ENCODE data around the gene TAF11L4.
"Not testable (repeated sequence)": the region's sequence is repeated elsewhere in the genome, so short reads cannot be mapped to it uniquely, and the experiment has no call there.

The TAF11L4 gene

GRCh38 chr5:17491257-17491656, 30.3 kb upstream of the TAF11L4 start:
- not testable (repeated sequence) for H3K23ac ChIP-seq (ENCODE audit: low read depth, low read length, poor library complexity); H2AFZ ChIP-seq (ENCODE audit: low read length); H2BK15ac ChIP-seq (ENCODE audit: low read length); DNase-seq (ENCODE audit: low spot score); H3K9me3 ChIP-seq (replicated peaks in 1 of 2; ENCODE audit: control insufficient read depth in 2 of 2, insufficient read depth in 1 of 2, low read depth in 1 of 2, low read length in 2 of 2); H4K91ac ChIP-seq (ENCODE audit: low read depth, low read length, poor library complexity); H3K9ac ChIP-seq (ENCODE audit: low read depth, low read length, poor library complexity); H3K14ac ChIP-seq (ENCODE audit: low read length); H3K36me3 ChIP-seq (replicated peaks in 1 of 2; ENCODE audit: control insufficient read depth in 2 of 2, insufficient read depth in 2 of 2, low read length in 2 of 2); H4K8ac ChIP-seq (ENCODE audit: low read depth, low read length); H3K4me2 ChIP-seq (ENCODE audit: insufficient read depth, low read length, poor library complexity, severe bottlenecking); H3K4me3 ChIP-seq (ENCODE audit: low read length in 2 of 2); H2AK5ac ChIP-seq (ENCODE audit: low read depth, low read length); H2BK120ac ChIP-seq (ENCODE audit: low read depth, low read length); H2BK12ac ChIP-seq (ENCODE audit: low read length); H3K18ac ChIP-seq (ENCODE audit: low read length); H3K79me1 ChIP-seq (ENCODE audit: low read depth, low read length); H2BK5ac ChIP-seq (ENCODE audit: low read length); H3K27ac ChIP-seq (replicated peaks; ENCODE audit: low read length); H3K4me1 ChIP-seq (ENCODE audit: control insufficient read depth in 2 of 2, insufficient read depth in 1 of 2, low read depth in 1 of 2, low read length in 2 of 2); H3K27me3 ChIP-seq (ENCODE audit: control insufficient read depth in 3 of 3, insufficient read depth in 3 of 3, low read depth in 1 of 3, low read length in 3 of 3); H3K4ac ChIP-seq (ENCODE audit: low read length)
- WGBS, 2 donors (ENCODE audit: extremely low coverage in 2 of 2, insufficient read length in 2 of 2, insufficient replicate concordance in 1 of 2): no CpG with 5 or more reads among the region's 23 CpGs

GRCh38 chr5:17492770-17493169, 28.8 kb upstream of the TAF11L4 start:
- H3K9ac ChIP-seq (ENCODE audit: low read depth, low read length, poor library complexity): no peak overlapping the region
- no peak overlapping the region for H2BK15ac ChIP-seq (ENCODE audit: low read length)
- H3K27me3 ChIP-seq (ENCODE audit: control insufficient read depth in 3 of 3, insufficient read depth in 3 of 3, low read depth in 1 of 3, low read length in 3 of 3): no peaks in the 10 kb centered on the region
- no peak overlapping the region for H3K18ac ChIP-seq (ENCODE audit: low read length)
- WGBS, 2 donors (ENCODE audit: extremely low coverage in 2 of 2, insufficient read length in 2 of 2, insufficient replicate concordance in 1 of 2): no CpG with 5 or more reads among the region's 3 CpGs
- no peak overlapping the region for H3K14ac ChIP-seq (ENCODE audit: low read length)
- DNase-seq (ENCODE audit: low spot score): no peak
- H2AK5ac ChIP-seq (ENCODE audit: low read depth, low read length): no peak overlapping the region
- H3K4ac ChIP-seq (ENCODE audit: low read length): no peak overlapping the region
- H3K36me3 ChIP-seq (replicated peaks in 1 of 2; ENCODE audit: control insufficient read depth in 2 of 2, insufficient read depth in 2 of 2, low read length in 2 of 2): no peaks in the 10 kb centered on the region
- no peak overlapping the region for H3K4me2 ChIP-seq (ENCODE audit: insufficient read depth, low read length, poor library complexity, severe bottlenecking)
- no peak overlapping the region for H4K8ac ChIP-seq (ENCODE audit: low read depth, low read length)
- no peak overlapping the region for H4K91ac ChIP-seq (ENCODE audit: low read depth, low read length, poor library complexity)
- no peak overlapping the region for H3K27ac ChIP-seq (replicated peaks; ENCODE audit: low read length)
- no peak overlapping the region for H2BK12ac ChIP-seq (ENCODE audit: low read length)
- H3K79me1 ChIP-seq (ENCODE audit: low read depth, low read length): no peaks in the 10 kb centered on the region
- H3K23ac ChIP-seq (ENCODE audit: low read depth, low read length, poor library complexity): no peak overlapping the region
- peaks cover 0 to 1% of the 10 kb centered on the region in 2 donors for H3K4me1 ChIP-seq (ENCODE audit: control insufficient read depth in 2 of 2, insufficient read depth in 1 of 2, low read depth in 1 of 2, low read length in 2 of 2)
- H2BK5ac ChIP-seq (ENCODE audit: low read length): no peak overlapping the region
- H3K4me3 ChIP-seq (ENCODE audit: low read length in 2 of 2): no peak overlapping the region
- H3K9me3 ChIP-seq (replicated peaks in 1 of 2; ENCODE audit: control insufficient read depth in 2 of 2, insufficient read depth in 1 of 2, low read depth in 1 of 2, low read length in 2 of 2): no peaks in the 10 kb centered on the region
- H2AFZ ChIP-seq (ENCODE audit: low read length): no peak overlapping the region
- H2BK120ac ChIP-seq (ENCODE audit: low read depth, low read length): no peak overlapping the region

GRCh38 chr5:17497446-17497845, 24.2 kb upstream of the TAF11L4 start:
- no peaks in the 10 kb centered on the region for H3K36me3 ChIP-seq (replicated peaks in 1 of 2; ENCODE audit: control insufficient read depth in 2 of 2, insufficient read depth in 2 of 2, low read length in 2 of 2)
- no peak overlapping the region for H3K4me2 ChIP-seq (ENCODE audit: insufficient read depth, low read length, poor library complexity, severe bottlenecking)
- no peak overlapping the region for H3K4ac ChIP-seq (ENCODE audit: low read length)
- no peak overlapping the region for H2BK12ac ChIP-seq (ENCODE audit: low read length)
- H3K18ac ChIP-seq (ENCODE audit: low read length): no peak overlapping the region
- no peak overlapping the region for H2AFZ ChIP-seq (ENCODE audit: low read length)
- H2BK15ac ChIP-seq (ENCODE audit: low read length): no peak overlapping the region
- no peak overlapping the region for H4K91ac ChIP-seq (ENCODE audit: low read depth, low read length, poor library complexity)
- H3K23ac ChIP-seq (ENCODE audit: low read depth, low read length, poor library complexity): no peak overlapping the region
- H2BK120ac ChIP-seq (ENCODE audit: low read depth, low read length): no peak overlapping the region
- H3K27me3 ChIP-seq (ENCODE audit: control insufficient read depth in 3 of 3, insufficient read depth in 3 of 3, low read depth in 1 of 3, low read length in 3 of 3): no peaks in the 10 kb centered on the region
- no peaks in the 10 kb centered on the region for H3K79me1 ChIP-seq (ENCODE audit: low read depth, low read length)
- no peak overlapping the region for H3K4me3 ChIP-seq (ENCODE audit: low read length in 2 of 2)
- no CpG with 5 or more reads among the region's 4 CpGs for WGBS, 2 donors (ENCODE audit: extremely low coverage in 2 of 2, insufficient read length in 2 of 2, insufficient replicate concordance in 1 of 2)
- H2AK5ac ChIP-seq (ENCODE audit: low read depth, low read length): no peak overlapping the region
- no peak overlapping the region for H3K9ac ChIP-seq (ENCODE audit: low read depth, low read length, poor library complexity)
- H3K9me3 ChIP-seq (replicated peaks in 1 of 2; ENCODE audit: control insufficient read depth in 2 of 2, insufficient read depth in 1 of 2, low read depth in 1 of 2, low read length in 2 of 2): no peaks in the 10 kb centered on the region
- no peak overlapping the region for H3K27ac ChIP-seq (replicated peaks; ENCODE audit: low read length)
- peaks cover 0 to 1% of the 10 kb centered on the region in 2 donors for H3K4me1 ChIP-seq (ENCODE audit: control insufficient read depth in 2 of 2, insufficient read depth in 1 of 2, low read depth in 1 of 2, low read length in 2 of 2)
- H3K14ac ChIP-seq (ENCODE audit: low read length): no peak overlapping the region
- no peak overlapping the region for H4K8ac ChIP-seq (ENCODE audit: low read depth, low read length)
- DNase-seq (ENCODE audit: low spot score): no peak
- H2BK5ac ChIP-seq (ENCODE audit: low read length): no peak overlapping the region

GRCh38 chr5:17497931-17498330, 23.7 kb upstream of the TAF11L4 start, which contains the start of gene TAF11L2:
Gene TAF11L2, plus strand, starts transcription at chr5:17498231.
- not testable (repeated sequence) for H3K14ac ChIP-seq (ENCODE audit: low read length); H4K91ac ChIP-seq (ENCODE audit: low read depth, low read length, poor library complexity); H2AK5ac ChIP-seq (ENCODE audit: low read depth, low read length); H3K36me3 ChIP-seq (replicated peaks in 1 of 2; ENCODE audit: control insufficient read depth in 2 of 2, insufficient read depth in 2 of 2, low read length in 2 of 2); H3K23ac ChIP-seq (ENCODE audit: low read depth, low read length, poor library complexity); H2AFZ ChIP-seq (ENCODE audit: low read length); H3K9ac ChIP-seq (ENCODE audit: low read depth, low read length, poor library complexity); H2BK5ac ChIP-seq (ENCODE audit: low read length); H3K9me3 ChIP-seq (replicated peaks in 1 of 2; ENCODE audit: control insufficient read depth in 2 of 2, insufficient read depth in 1 of 2, low read depth in 1 of 2, low read length in 2 of 2); DNase-seq (ENCODE audit: low spot score); H3K4me3 ChIP-seq (ENCODE audit: low read length in 2 of 2); H3K79me1 ChIP-seq (ENCODE audit: low read depth, low read length); H3K4me1 ChIP-seq (ENCODE audit: control insufficient read depth in 2 of 2, insufficient read depth in 1 of 2, low read depth in 1 of 2, low read length in 2 of 2); H2BK120ac ChIP-seq (ENCODE audit: low read depth, low read length); H3K27me3 ChIP-seq (ENCODE audit: control insufficient read depth in 3 of 3, insufficient read depth in 3 of 3, low read depth in 1 of 3, low read length in 3 of 3); H3K4me2 ChIP-seq (ENCODE audit: insufficient read depth, low read length, poor library complexity, severe bottlenecking); H3K4ac ChIP-seq (ENCODE audit: low read length); H2BK12ac ChIP-seq (ENCODE audit: low read length); H4K8ac ChIP-seq (ENCODE audit: low read depth, low read length); H3K27ac ChIP-seq (replicated peaks; ENCODE audit: low read length); H3K18ac ChIP-seq (ENCODE audit: low read length); H2BK15ac ChIP-seq (ENCODE audit: low read length)
- WGBS, 2 donors (ENCODE audit: extremely low coverage in 2 of 2, insufficient read length in 2 of 2, insufficient replicate concordance in 1 of 2): no CpG with 5 or more reads among the region's 8 CpGs

Measured in neuronal stem cell (in vitro differentiated cells).